Choroid plexus epithelial cell (primary cell): ENCODE data around the gene UXT.

Experiments
- DNase-seq: peaks from one replicate; pipeline ENCODE4 v3.0.0-alpha.2; 2010; ENCODE audit warnings: low read depth
- H3K4me3 ChIP-seq: 2 replicates; pipeline ENCODE4 v1.5.1; 2011; ENCODE audit warnings: low read depth, mild to moderate bottlenecking, control low read depth, low read length, moderate library complexity
- TF ChIP-seq, protein P1 (sequence below): conservative IDR thresholded peaks from 2 replicates; pipeline ENCODE4 v1.5.1; 2011; ENCODE audit warnings: low read depth, mild to moderate bottlenecking, control low read depth, inconsistent platforms, low read length, moderate library complexity

Gene UXT, protein sequence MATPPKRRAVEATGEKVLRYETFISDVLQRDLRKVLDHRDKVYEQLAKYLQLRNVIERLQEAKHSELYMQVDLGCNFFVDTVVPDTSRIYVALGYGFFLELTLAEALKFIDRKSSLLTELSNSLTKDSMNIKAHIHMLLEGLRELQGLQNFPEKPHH

DNA sequence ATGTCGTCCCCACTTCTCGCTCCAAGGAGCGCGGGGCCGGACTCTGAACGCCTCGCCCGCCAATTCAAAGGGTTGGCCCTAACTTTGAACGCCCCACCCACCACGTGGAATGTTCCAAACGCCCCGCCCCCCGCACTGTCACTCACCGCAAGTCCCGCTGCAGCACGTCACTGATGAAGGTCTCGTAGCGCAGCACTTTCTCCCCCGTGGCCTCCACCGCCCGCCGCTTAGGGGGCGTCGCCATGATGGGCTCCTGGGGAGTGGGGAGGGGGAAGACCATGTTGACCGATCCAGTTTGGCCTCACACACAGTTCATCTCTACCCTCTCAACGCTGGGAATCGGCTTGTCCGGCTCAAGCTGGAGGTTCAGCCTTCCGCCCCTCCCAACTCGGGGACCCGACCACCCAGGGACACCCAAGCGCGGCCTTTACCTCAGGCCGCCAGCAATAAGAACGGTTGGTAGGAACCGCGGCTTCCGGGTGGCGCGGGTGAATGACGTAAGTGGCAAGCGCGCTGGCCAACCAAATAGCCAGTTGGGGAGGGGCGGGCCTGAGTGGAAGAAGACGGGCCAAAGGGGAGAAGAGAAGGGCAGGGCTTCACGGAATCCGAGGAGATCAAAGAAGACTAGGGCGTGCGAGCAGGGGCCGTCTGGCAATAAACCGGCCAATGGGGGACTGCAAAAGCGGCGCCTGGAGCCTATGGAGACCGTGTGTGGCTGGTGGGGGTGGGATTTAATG lies at the start of gene UXT:
TSS of gene UXT (minus strand) at position 497 of the 737 bp plus-strand sequence. CDS start at position 244, 253 bp downstream.
- TF ChIP-seq, protein P1, sequence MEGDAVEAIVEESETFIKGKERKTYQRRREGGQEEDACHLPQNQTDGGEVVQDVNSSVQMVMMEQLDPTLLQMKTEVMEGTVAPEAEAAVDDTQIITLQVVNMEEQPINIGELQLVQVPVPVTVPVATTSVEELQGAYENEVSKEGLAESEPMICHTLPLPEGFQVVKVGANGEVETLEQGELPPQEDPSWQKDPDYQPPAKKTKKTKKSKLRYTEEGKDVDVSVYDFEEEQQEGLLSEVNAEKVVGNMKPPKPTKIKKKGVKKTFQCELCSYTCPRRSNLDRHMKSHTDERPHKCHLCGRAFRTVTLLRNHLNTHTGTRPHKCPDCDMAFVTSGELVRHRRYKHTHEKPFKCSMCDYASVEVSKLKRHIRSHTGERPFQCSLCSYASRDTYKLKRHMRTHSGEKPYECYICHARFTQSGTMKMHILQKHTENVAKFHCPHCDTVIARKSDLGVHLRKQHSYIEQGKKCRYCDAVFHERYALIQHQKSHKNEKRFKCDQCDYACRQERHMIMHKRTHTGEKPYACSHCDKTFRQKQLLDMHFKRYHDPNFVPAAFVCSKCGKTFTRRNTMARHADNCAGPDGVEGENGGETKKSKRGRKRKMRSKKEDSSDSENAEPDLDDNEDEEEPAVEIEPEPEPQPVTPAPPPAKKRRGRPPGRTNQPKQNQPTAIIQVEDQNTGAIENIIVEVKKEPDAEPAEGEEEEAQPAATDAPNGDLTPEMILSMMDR = no peak
- peak; percentile 98 for DNase-seq
- H3K4me3 ChIP-seq = peak within 1 kb of the TSS; percentile 72

DNA sequence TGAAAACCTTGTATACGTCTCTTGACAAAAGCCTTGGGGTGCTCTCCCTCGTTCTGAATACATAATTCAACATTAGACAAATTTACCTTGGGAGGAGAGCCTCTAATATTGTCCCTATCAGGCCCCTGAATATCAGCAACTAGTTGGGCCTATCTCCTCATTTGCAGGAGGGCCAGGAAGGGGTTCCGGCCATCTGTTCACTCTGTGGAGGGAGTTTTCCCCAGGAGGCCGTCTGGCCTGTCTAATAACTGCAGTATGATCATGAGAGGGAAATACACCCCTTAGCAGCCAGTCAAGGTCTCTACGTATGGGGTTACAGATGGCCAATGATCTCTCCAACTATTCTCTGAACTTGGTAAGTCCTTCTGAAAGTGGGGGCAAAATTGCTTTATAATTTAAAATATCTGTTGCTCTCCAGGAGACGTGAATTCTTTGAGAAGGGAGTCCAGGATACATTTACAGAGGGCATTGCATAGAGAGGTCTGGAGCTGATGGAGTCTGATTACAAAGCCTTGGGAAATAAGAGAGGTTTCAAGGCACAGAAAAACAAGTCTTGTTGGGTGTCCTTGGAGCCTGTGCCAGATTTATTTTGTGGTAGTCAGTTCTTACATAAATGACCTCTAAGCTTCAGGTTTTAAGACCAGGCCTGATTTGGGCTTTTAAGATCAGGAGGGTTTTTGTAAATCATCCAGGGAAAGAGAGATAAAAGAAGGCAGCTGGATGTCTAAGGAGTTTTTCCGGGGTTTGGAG lies 48.2 kb upstream of the UXT start:
- peak; percentile 70 for DNase-seq
- TF ChIP-seq, protein P1 = no peak
- H3K4me3 ChIP-seq = no peak overlapping the region

DNA sequence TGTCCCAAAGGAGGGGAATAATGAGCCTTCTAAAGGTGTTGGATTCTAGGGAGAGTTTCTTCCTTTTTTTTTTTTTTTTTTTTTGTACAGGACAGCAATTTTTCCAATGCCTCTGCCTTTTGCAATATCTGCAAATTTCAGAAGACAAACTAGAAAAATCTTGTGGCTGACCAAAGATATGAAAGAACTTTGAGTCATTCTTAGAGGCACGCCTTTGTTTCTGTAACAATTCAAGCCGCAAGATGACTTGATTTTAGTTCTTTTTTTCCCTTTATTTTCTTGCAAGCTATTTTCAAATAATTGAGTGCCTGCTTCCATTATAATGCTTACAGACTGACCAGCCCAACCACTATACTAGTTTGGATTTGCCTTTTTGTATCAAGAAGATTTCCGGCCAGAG lies 47.6 kb upstream of the UXT start:
- TF ChIP-seq, protein P1 = no peak
- DNase-seq = peak; percentile 75
- H3K4me3 ChIP-seq = no peak overlapping the region

DNA sequence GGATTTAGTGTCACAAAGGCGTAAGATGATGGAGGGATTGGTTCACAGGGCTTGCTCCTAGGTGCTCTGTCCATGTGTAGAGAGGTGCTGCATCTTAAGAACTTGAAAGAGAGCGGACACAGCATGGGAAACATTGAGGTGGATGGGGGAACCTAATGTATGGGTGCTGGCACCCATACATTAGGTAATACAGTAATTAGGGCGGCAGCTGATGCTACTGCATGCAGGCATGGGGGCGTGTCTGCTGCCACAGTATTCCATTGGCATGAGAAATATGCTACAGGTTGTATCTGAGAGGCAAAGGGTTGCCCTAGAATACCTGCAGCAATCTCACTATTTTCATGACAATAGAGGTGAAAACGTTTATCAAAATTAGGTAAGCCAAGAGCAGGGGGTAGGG lies 45.8 kb upstream of the UXT start:
- no peak overlapping the region for H3K4me3 ChIP-seq
- TF ChIP-seq, protein P1 = no peak

DNA sequence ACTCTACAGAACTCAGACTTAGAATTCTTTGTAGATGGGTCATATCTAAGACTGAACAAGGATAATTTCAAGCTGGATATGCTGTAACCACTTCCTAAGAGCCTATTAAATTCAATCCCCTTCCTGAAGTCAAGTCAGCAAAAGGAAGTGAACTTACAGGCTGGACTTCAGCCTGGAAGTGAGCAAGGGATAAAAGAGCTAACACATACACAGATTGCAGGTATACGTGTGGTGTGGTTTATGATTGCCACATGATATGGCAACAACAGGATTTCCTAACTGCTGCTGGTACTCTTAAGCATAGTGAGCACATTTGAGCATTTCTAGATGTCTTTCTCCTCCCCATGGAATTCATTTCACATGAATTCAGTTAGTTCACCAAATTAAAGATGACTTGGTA lies 38.2 kb upstream of the UXT start:
- DNase-seq = peak; percentile 27
- H3K4me3 ChIP-seq = no peak overlapping the region
- TF ChIP-seq, protein P1 = no peak

More for the DNA sequence above, 45.8 kb upstream of the UXT start:
- DNase-seq = no peak

DNA sequence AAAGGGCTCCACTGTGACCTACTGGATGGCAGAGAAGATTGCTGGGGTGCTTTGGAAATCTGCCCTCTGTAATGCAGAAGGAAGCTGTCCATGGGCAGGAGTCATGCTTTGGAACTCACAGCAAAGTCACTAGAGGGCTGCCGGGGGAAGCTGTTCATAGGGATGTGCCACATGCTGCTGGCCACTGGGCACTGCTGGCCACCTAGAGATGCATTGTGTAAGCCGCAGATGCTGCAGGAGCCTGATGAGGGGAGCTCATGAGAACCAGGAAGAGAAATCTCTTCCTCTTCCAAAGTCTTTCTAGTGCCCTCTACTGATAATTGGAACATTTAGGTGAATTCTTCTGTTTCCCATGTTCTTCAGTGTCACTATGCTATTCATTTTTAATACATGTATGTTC lies 31.2 kb upstream of the UXT start:
- no peak overlapping the region for H3K4me3 ChIP-seq
- DNase-seq = no peak
- TF ChIP-seq, protein P1 = no peak
